IgD-negative memory B cell (primary cell): ENCODE results near the gene ZC3H7A. TPM values are rescaled to one million over a fixed set of nuclear protein-coding genes. Genes with fewer than 3 reads are reported as not detected.
"Not testable (repeated sequence)": the region's sequence is repeated elsewhere in the genome, so short reads cannot be mapped to it uniquely, and the experiment has no call there.

ENCODE experiments used
- H3K27ac Mint-ChIP-seq, 3 donors: one replicate each; pipeline ENCODE4 v1.8.0; 2020 to 2022; ENCODE audit warnings: mild to moderate bottlenecking in 3 of 3, mixed read lengths in 3 of 3, moderate library complexity in 1 of 3
- H3K27me3 Mint-ChIP-seq: one replicate; pipeline ENCODE4 v1.8.0; 2021; ENCODE audit warnings: mixed read lengths
- H3K36me3 Mint-ChIP-seq: one replicate; pipeline ENCODE4 v1.8.0; 2020; ENCODE audit warnings: mild to moderate bottlenecking, mixed read lengths
- H3K4me1 Mint-ChIP-seq, 3 donors: one replicate each; pipeline ENCODE4 v1.8.0; 2020 to 2022; ENCODE audit warnings: mixed read lengths in 3 of 3, mild to moderate bottlenecking in 1 of 3
- H3K4me3 Mint-ChIP-seq, 4 donors: one replicate each; pipeline ENCODE4 v1.8.0; 2020 to 2022; ENCODE audit warnings: mild to moderate bottlenecking in 4 of 4, mixed read lengths in 4 of 4, moderate library complexity in 3 of 4
- H3K9me3 Mint-ChIP-seq, 3 donors: one replicate each; pipeline ENCODE4 v1.8.0; 2020 to 2021; ENCODE audit warnings: mixed read lengths in 3 of 3, mild to moderate bottlenecking in 1 of 3
- polyA plus RNA-seq: library from polyadenylated mRNA; unstranded; fragments of 300-500 nt; fragmentation: Illumina TruSeq; gene quantifications from one replicate; pipeline ENCODE4 v1.2.3, GENCODE V29; 2021

ZC3H7A gene
- polyA plus RNA-seq, 1 donor from 2014 or later: 37.5 TPM

DNA sequence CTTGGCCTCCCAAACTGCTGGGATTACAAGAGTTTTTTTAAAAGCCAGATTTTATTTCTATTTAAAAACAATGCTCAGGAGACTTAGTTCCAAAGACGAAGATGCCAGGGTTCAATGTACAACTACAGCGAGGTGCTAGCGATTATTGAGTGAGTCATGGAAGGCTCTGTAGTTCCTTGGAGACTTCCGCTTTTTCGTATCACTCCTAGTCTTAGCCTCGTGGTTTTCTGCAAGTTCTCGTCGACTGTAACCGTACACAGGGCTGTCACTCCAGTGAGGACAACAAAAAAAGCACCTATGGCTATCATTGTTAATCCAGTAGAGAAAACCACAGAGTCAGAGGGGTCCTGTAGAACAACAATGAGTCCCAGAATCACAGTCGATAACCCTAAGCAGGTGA is 22.7 kb upstream of the ZC3H7A start:
- peaks cover 1% of the 10 kb centered on the region for H3K36me3 Mint-ChIP-seq
- no peaks in the 10 kb centered on the region for H3K27me3 Mint-ChIP-seq
- peak overlapping the region in 1 of 4 donors; percentile 5 for H3K4me3 Mint-ChIP-seq
- H3K9me3 Mint-ChIP-seq: no peaks in the 10 kb centered on the region
- no peak overlapping the region for H3K27ac Mint-ChIP-seq
- no peaks in the 10 kb centered on the region for H3K4me1 Mint-ChIP-seq

DNA sequence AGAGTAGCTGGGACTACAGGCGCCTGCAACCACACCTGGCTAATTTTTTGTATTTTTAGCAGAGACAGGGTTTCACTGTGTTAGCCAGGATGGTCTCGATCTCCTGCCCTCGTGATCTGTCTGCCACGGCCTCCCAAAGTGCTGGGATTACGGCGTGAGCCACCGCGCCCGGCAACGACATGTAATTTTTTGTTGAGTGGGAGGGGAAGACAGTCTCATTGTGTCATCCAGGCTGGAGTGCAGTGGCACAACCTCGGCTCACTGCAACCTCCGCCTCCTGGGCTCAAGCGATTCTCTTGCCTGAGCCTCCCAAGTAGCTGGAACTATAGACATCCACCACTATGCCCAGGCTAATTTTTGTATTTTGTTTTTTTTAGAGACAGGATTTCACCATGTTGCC is 21.9 kb upstream of the ZC3H7A start:
- H3K9me3 Mint-ChIP-seq, H3K36me3 Mint-ChIP-seq, H3K27ac Mint-ChIP-seq, H3K4me3 Mint-ChIP-seq, H3K27me3 Mint-ChIP-seq, H3K4me1 Mint-ChIP-seq: not testable (repeated sequence)

- H3K4me1 Mint-ChIP-seq: peaks cover 0 to 3% (median 2%) of the 10 kb centered on the region in 3 donors
- peaks cover 1% of the 10 kb centered on the region for H3K36me3 Mint-ChIP-seq
- H3K27ac Mint-ChIP-seq: no peak overlapping the region
- H3K9me3 Mint-ChIP-seq: no peaks in the 10 kb centered on the region
- no peak overlapping the region for H3K4me3 Mint-ChIP-seq
- H3K27me3 Mint-ChIP-seq: no peaks in the 10 kb centered on the region
These were observed 19.1 kb upstream of the ZC3H7A start for GRCh38 chr16:11816123-11816522.

- H3K27me3 Mint-ChIP-seq, H3K9me3 Mint-ChIP-seq, H3K36me3 Mint-ChIP-seq, H3K4me1 Mint-ChIP-seq, H3K4me3 Mint-ChIP-seq: not testable (repeated sequence)
- H3K27ac Mint-ChIP-seq: peak overlapping the region in 1 of 3 donors; percentile 10
These were observed 17.7 kb upstream of the ZC3H7A start for GRCh38 chr16:11814800-11815199.

- Mint-ChIP-seq H3K9me3 (no peaks in the 10 kb centered on the region), H3K4me1 (peaks cover 7 to 14% (median 10%) of the 10 kb centered on the region in 3 donors), H3K36me3 (peaks cover 1% of the 10 kb centered on the region), H3K4me3 (no peak overlapping the region), H3K27ac (no peak overlapping the region), H3K27me3 (no peaks in the 10 kb centered on the region)
These were observed 9.7 kb upstream of the ZC3H7A start for GRCh38 chr16:11806721-11807120.

DNA sequence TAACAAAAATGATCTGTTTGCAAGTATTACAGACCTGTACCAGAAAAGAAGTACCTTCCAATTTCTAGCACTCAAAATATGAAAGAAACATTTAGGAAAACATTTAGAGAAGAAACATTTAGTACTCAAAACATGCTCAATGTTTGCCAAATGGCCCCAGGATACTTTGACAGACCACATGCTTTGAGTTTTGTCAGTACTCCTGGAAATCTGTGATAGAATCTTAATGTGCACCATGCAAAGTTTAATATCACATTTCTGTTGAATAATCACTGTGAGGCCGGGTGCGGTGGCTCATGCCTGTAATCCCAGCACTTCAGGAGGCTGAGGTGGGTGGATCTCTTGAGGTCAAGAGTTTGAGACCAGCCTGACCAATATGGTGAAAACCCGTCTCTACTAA is 8.5 kb upstream of the ZC3H7A start:
- Mint-ChIP-seq H3K9me3 (no peaks in the 10 kb centered on the region), H3K27me3 (no peaks in the 10 kb centered on the region), H3K27ac (no peak overlapping the region), H3K36me3 (peaks cover 1% of the 10 kb centered on the region), H3K4me3 (no peak overlapping the region), H3K4me1 (peaks cover 7 to 15% (median 13%) of the 10 kb centered on the region in 3 donors)

DNA sequence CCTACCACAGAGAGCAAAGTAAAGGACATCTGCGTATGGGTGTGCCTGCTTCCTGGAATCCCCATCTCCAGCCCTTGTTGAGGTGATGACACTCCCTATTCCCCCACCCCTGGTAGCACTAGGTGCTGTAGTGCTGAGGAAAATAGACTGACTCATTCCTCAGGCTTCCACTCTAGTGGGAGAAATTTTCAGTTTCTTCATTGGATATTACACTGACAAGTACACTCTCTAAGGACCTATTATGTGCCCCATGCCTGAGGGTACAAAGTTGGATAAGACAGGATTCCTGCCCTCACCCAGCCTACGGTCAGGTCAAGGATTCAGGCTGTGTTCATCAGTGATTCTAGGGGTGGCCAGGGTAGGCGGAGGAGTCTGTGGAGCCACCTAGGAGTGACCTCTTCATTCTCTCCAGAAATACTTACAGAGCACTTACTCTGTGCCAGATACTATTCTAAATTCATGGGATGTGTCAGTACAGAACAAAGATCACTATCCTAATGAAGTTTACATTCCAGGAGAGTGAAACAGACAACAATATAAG is 4.5 kb upstream of the ZC3H7A start:
- Mint-ChIP-seq H3K4me1 (peaks cover 28 to 36% (median 30%) of the 10 kb centered on the region in 3 donors), H3K27me3 (no peaks in the 10 kb centered on the region), H3K9me3 (no peaks in the 10 kb centered on the region), H3K36me3 (no peaks in the 10 kb centered on the region), H3K4me3 (peak overlapping the region in 2 of 4 donors; percentile 18 to 99), H3K27ac (peak overlapping the region; percentile 25 to 88 (median 81))

- Mint-ChIP-seq H3K27ac (peak overlapping the region in 2 of 3 donors; percentile 95 to 98), H3K9me3 (no peaks in the 10 kb centered on the region), H3K4me3 (peak overlapping the region; percentile 48 to 99 (median 73)), H3K4me1 (peaks cover 35 to 41% (median 36%) of the 10 kb centered on the region in 3 donors), H3K27me3 (no peaks in the 10 kb centered on the region), H3K36me3 (no peaks in the 10 kb centered on the region)
These were observed 3.3 kb upstream of the ZC3H7A start for GRCh38 chr16:11800382-11800718.

GRCh38 chr16:11799509-11800381 is 2.7 kb upstream of the ZC3H7A start:
- H3K36me3 Mint-ChIP-seq: no peaks in the 10 kb centered on the region
- peaks cover 40 to 42% (median 40%) of the 10 kb centered on the region in 3 donors for H3K4me1 Mint-ChIP-seq
- H3K27me3 Mint-ChIP-seq: no peaks in the 10 kb centered on the region
- peak overlapping the region; percentile 60 to 99 (median 92) for H3K4me3 Mint-ChIP-seq
- peak overlapping the region; percentile 75 to 98 (median 95) for H3K27ac Mint-ChIP-seq
- H3K9me3 Mint-ChIP-seq: no peaks in the 10 kb centered on the region

- H3K36me3 Mint-ChIP-seq: no peaks in the 10 kb centered on the region
- H3K4me1 Mint-ChIP-seq: peaks cover 43 to 49% (median 46%) of the 10 kb centered on the region in 3 donors
- no peaks in the 10 kb centered on the region for H3K27me3 Mint-ChIP-seq
- H3K9me3 Mint-ChIP-seq: no peaks in the 10 kb centered on the region
- peak overlapping the region; percentile 95 to 98 (median 98) for H3K27ac Mint-ChIP-seq
- peak overlapping the region; percentile 60 to 99 (median 98) for H3K4me3 Mint-ChIP-seq
These were observed 1.9 kb upstream of the ZC3H7A start for GRCh38 chr16:11799017-11799381.

- Mint-ChIP-seq H3K4me3 (peak overlapping the region; percentile 91 to 99 (median 98)), H3K36me3 (no peaks in the 10 kb centered on the region), H3K4me1 (peaks cover 49 to 56% (median 51%) of the 10 kb centered on the region in 3 donors), H3K27me3 (no peaks in the 10 kb centered on the region), H3K27ac (peak overlapping the region; percentile 95 to 98 (median 98)), H3K9me3 (no peaks in the 10 kb centered on the region)
These were observed 870 bp upstream of the ZC3H7A start for GRCh38 chr16:11797957-11798299.

- Mint-ChIP-seq H3K9me3 (no peaks in the 10 kb centered on the region), H3K27ac (peak overlapping the region; percentile 43 to 97 (median 92)), H3K4me1 (peaks cover 56 to 61% (median 59%) of the 10 kb centered on the region in 3 donors), H3K4me3 (peak overlapping the region; percentile 64 to 98 (median 94)), H3K36me3 (no peaks in the 10 kb centered on the region), H3K27me3 (no peaks in the 10 kb centered on the region)
These were observed 562 bp downstream of the ZC3H7A start for GRCh38 chr16:11796227-11797165.

DNA sequence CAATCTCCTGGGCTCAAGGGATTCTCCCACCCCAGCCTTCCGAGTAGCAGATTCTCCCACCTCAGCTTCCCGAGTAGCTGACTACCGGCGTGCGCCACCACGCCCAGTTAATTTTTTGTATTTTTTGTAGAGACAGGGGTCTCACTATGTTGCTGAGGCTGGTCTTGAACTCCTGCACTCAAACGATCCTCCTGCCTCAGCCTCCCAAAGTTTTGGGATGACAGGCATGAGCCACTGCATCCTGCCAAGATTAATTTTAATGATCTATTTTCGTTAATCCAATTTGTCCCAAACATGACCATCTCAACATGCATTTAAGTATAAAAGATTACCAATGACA is 1.2 kb downstream of the ZC3H7A start:
- Mint-ChIP-seq H3K27ac (peak overlapping the region; percentile 43 to 92 (median 92)), H3K27me3 (no peaks in the 10 kb centered on the region), H3K36me3 (no peaks in the 10 kb centered on the region), H3K9me3 (no peaks in the 10 kb centered on the region), H3K4me1 (peaks cover 62 to 66% (median 62%) of the 10 kb centered on the region in 3 donors), H3K4me3 (peak overlapping the region; percentile 64 to 98 (median 94))

DNA sequence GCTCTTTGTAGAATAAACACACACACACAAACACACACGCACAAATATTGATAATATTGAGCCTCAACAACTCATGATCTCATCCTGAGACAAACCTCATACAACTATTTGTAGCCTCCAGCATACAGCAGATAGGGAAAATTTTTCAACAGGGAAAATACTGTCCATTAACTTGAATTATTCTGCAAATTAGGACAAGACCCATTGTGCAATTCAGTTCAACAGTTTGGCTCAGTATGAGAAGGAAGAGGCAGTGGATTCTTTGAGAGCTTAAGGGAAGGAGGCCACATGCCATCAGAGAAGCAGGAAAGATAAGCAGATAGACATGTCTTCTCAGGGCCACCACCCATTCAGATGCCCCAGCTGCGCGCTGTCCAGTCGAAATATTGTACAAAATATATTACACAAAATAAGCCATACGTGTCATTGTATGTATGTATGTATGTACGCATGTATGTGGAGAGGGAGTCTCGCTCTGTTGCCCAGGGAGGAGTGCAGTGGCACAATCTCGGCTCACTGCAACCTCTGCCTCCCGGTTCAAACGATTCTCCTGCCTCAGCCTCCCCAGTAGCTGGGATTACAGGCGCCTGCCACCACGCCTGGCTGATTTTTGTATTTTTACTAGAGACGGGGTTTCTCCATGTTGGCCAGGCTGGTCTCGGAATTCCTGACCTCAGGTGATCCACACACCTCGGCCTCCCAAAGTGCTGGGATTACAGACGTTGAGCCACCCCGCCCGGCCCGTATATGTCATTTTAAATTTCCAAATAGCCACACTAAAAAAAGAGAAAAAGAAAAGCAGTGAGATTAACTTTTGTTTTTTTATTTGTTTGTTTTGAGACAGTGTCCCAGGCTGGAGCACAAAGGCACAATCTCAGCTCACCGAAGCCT is 1.8 kb downstream of the ZC3H7A start:
- no peaks in the 10 kb centered on the region for H3K27me3 Mint-ChIP-seq
- H3K9me3 Mint-ChIP-seq: no peaks in the 10 kb centered on the region
- H3K4me1 Mint-ChIP-seq: peaks cover 60 to 61% (median 60%) of the 10 kb centered on the region in 3 donors
- H3K36me3 Mint-ChIP-seq: no peaks in the 10 kb centered on the region
- peak overlapping the region; percentile 43 to 92 (median 92) for H3K27ac Mint-ChIP-seq
- peak overlapping the region; percentile 64 to 98 (median 94) for H3K4me3 Mint-ChIP-seq
